GM19035 (cell line): Measurements from ENCODE around the gene TBC1D20.
"Not testable (repeated sequence)": the region's sequence is repeated elsewhere in the genome, so short reads cannot be mapped to it uniquely, and the experiment has no call there.

Experiments
- ATAC-seq: cut with Tn5 transposase; IDR thresholded peaks from one replicate; pipeline ENCODE4 v1.9.1; 2021; ENCODE audit not compliant: unreplicated experiment

Gene TBC1D20

DNA sequence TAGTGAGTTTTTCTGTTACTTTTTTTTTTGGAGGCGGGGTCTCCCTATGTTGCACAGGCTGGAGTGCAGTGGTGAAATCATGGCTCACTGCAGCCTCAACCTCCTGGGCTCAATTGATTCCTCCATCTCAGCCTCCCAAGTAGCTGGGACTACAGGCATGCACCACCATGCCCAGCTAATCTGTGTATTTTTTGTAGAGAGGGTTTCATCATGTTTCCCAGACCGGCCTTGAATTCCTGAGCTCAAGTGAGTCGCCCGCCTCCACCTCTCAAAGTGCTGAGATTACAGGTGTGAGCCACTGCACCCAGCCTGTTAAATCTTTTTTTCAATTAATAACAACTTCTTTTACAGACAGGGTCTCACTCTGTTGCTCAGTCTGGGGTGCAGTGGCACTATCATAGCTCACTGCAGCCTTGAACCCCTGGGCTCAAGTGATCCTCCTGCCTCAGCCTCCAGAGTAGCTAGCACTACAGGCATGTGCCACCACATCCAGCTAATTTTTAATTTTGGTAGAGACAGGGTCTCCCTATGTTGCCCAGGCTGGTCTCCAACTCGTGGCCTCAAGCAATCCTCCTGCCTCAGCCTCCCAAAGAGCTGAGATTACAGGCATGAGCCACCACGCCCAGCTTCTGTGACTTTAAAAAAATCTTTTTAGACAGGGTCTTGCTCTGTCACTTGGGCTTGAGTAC, 14.4 kb upstream of the TBC1D20 start:
- not testable (repeated sequence) for ATAC-seq

- no peak for ATAC-seq
These were observed 13.4 kb upstream of the TBC1D20 start for GRCh38 chr20:475463-476357.

GRCh38 chr20:474581-474980, 12.2 kb upstream of the TBC1D20 start:
- no peak for ATAC-seq

GRCh38 chr20:472889-473292, 10.6 kb upstream of the TBC1D20 start:
- ATAC-seq = no peak

GRCh38 chr20:472137-472846, 10.0 kb upstream of the TBC1D20 start:
- ATAC-seq = no peak

GRCh38 chr20:469746-470490, 7.6 kb upstream of the TBC1D20 start:
- no peak for ATAC-seq

- ATAC-seq = no peak
These were observed 5.4 kb upstream of the TBC1D20 start for GRCh38 chr20:467755-468154.

- ATAC-seq = peak; percentile 35
These were observed 807 bp downstream of the TBC1D20 start for GRCh38 chr20:461254-462198.

GRCh38 chr20:460707-461106, 1.6 kb downstream of the TBC1D20 start:
- ATAC-seq = no peak

DNA sequence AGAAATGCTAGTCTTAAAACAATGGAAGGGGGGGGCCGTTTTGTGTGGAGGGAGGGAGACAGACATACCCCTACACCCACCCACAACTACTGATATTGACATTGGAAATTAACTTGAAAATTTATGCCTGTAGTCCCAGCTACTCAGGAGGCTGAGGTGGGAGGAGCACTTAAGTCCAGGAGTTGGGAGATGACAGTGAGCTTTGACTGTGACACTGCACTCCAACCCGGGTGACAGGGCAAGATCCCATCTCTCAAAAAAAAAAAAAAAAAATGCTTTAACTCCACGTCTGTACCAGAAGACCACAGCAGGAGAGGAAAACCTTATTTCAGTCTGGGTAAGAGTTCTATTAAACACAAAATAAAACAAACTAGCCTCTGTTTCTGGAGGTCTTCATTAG, 2.2 kb downstream of the TBC1D20 start:
- ATAC-seq = no peak

DNA sequence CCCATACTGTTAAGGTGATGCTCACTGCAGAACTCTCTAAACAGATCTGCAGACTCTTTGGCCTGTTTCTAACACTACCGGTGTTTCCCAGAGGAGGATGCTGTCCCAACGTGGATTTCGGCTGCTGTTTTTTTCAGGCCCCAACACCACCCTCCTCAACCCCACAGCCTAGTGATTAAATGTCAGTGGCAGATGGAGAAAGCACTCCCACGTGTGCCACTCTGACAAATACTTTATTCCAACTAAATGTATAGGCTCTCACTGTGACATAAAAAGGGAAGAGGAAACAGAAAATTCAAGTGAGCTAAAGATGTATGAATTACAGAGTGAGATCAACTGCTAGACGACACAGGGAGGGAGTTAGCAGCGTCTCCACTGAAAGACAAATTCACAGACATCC, 3.6 kb downstream of the TBC1D20 start:
- ATAC-seq = no peak

DNA sequence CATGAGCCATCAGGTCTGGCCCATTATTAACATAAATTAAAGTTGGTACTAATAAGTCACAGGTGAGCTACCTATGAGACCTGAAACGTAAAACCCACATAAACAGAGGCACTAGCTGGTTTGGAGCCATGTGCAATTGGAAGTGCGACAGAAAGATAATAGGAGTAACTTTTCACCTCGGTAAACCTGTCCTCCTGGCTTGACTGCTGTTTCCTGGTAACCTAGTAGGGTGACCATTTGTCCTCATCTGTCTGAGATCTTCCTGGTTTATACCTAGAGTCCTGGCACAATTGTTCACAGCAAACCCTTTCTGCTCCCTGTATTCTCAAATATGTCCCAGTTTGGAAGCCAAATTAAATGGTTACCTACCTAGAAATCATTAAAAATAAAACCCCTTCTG, 7.4 kb downstream of the TBC1D20 start:
- ATAC-seq = no peak

GRCh38 chr20:452021-452420, 10.3 kb downstream of the TBC1D20 start:
- ATAC-seq = not testable (repeated sequence)

DNA sequence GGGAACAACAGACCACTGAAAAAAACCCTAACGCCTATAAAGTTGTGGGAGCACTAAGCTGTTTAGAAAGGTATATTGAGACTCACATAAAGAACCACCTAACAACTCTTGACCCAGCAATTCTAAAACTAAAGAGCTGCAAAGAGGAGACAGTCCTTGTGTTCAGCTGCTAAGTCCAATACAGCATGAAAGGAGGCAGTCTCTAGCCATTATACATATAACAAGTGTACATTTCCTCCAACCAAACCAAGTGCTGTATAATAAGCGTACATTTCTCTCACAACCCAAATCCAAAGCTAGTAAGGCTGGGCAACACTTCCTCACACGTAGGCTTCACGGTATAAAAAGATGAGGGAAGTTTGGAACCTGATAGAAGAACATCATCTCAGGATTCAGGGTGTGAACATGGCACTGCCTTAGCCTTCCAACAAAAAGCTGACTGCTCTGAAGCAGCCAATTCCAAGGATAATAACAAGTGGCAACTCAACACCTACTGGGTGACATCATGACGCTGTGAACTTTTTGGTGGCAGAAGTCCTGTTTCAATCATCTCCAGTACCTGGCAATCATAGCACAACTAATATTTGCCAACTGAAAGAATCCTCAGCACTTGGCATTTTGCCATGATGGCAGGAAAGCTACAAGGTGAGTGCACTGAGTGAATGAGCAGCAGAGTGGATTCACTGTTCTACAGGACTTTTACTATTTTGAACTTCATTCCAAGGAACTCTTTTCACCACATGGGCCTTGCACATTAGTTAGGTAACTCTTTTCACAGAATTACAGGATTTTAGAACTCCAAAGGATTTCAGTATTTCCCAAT, 16.6 kb downstream of the TBC1D20 start:
- no peak for ATAC-seq

DNA sequence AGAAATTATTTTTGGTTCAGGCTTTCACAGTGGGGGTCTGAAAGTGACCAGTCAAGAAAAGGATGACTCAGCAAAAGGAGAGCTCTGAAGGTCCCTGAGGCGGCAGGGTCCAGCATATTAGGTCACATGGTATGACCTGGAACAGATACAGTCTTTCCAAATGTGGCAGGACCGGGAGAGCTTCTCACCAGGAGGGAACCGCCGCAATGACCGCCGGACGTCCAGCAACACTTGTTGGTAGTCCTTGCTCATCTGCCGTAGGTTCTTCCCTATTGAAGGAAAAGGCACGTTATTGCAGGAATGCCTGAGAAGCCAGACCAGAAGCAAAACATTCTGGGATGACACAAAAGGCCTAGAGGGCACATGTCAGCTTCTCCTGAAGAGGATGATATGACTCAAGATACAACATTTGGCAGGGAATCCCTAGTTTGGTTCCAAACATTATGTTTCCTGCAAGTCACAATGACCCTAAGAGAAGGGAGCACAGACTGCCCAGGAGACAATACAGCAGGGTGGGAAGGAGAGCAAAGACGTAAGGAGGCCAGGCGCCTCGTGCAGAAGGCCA, 17.4 kb downstream of the TBC1D20 start:
- ATAC-seq = no peak

- no peak for ATAC-seq
These were observed 18.2 kb downstream of the TBC1D20 start for GRCh38 chr20:444117-444516.

- ATAC-seq = no peak
These were observed 19.0 kb downstream of the TBC1D20 start for GRCh38 chr20:443223-443775.

DNA sequence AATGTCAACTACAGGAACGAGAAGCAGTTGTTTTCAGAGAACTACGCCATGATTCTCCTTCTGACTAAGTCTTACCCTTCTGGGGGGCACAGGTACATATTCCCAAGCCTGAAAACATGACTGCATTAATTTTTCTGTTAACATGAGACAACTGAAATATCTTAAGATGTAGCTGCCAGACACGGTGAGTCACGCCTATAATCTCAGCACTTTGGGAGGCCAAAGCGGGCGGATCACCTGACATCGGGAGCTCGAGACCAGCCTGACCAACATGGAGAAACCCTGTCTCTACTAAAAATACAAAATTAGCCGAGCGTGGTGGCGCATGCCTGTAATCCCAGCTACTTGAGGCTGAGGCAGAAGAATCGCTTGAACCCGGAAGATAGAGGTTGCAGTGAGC, 21.7 kb downstream of the TBC1D20 start:
- no peak for ATAC-seq
